GM20000 (cell line): Measurements from ENCODE around the gene C1orf232.

Experiments
- DNase-seq: peaks from one replicate; pipeline ENCODE4 v3.0.0; 2012; ENCODE audit warnings: low spot score
- CTCF ChIP-seq: IDR thresholded peaks from 2 replicates; pipeline ENCODE4 v1.5.1; 2012; ENCODE audit warnings: mild to moderate bottlenecking, control low read depth; ENCODE audit errors: extremely low read depth, missing control alignments

The C1orf232 gene

GRCh38 chr1:26164861-26165842 is 3.6 kb downstream of the C1orf232 start:
- no peak for TF ChIP-seq CTCF
- peak; percentile 37 for DNase-seq

GRCh38 chr1:26164036-26164860 is 4.5 kb downstream of the C1orf232 start:
- peak; percentile 75 for TF ChIP-seq CTCF
- peak; percentile 88 for DNase-seq

- peak; percentile 15 for DNase-seq
These were observed 5.1 kb downstream of the C1orf232 start for GRCh38 chr1:26163684-26164035.

GRCh38 chr1:26162220-26162709 is 6.5 kb downstream of the C1orf232 start:
- TF ChIP-seq CTCF: no peak
- peak; percentile 31 for DNase-seq

More at GRCh38 chr1:26163684-26164035, 5.1 kb downstream of the C1orf232 start:
- TF ChIP-seq CTCF: no peak

GRCh38 chr1:26161415-26162219 is 7.1 kb downstream of the C1orf232 start:
- TF ChIP-seq CTCF: no peak
- DNase-seq: peak; percentile 76

- TF ChIP-seq CTCF: no peak
- peak; percentile 22 for DNase-seq
These were observed 8.0 kb downstream of the C1orf232 start for GRCh38 chr1:26160527-26161414.
